ENCODE results near the gene TRPM7. TPM values are rescaled to one million over a fixed set of nuclear protein-coding genes. Genes with fewer than 3 reads are reported as not detected.
A peak's percentile ranks its signal among the peaks of the same experiment; 100 is the strongest.

The TRPM7 gene
- total and polyA plus RNA-seq, 9 of the 15 experiments (the other 6 are each of a cell fraction or from before 2014, with no cell fraction given): 12.3 to 59.2 (median 31.5) TPM

DNA sequence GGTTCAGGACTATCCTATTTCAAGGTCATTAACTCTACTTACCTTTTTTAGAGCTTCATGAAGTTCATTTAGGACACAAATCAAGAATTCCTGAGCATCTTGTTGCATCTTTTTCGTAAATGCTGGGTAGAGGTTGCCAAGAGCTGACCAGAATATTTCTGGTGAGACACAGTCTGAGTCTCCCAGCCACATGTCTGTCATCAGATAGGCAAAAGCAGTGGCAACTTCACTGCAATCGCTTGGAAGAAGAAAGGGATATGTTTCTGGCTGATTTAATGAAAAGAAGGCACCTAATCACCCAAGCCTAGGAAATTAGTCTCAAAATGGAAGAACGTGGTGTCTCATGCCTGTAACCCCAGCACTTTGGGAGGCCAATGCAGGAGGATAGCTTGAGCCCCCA, 143.0 kb downstream of the TRPM7 start:
- TF ChIP-seq, protein P1, sequence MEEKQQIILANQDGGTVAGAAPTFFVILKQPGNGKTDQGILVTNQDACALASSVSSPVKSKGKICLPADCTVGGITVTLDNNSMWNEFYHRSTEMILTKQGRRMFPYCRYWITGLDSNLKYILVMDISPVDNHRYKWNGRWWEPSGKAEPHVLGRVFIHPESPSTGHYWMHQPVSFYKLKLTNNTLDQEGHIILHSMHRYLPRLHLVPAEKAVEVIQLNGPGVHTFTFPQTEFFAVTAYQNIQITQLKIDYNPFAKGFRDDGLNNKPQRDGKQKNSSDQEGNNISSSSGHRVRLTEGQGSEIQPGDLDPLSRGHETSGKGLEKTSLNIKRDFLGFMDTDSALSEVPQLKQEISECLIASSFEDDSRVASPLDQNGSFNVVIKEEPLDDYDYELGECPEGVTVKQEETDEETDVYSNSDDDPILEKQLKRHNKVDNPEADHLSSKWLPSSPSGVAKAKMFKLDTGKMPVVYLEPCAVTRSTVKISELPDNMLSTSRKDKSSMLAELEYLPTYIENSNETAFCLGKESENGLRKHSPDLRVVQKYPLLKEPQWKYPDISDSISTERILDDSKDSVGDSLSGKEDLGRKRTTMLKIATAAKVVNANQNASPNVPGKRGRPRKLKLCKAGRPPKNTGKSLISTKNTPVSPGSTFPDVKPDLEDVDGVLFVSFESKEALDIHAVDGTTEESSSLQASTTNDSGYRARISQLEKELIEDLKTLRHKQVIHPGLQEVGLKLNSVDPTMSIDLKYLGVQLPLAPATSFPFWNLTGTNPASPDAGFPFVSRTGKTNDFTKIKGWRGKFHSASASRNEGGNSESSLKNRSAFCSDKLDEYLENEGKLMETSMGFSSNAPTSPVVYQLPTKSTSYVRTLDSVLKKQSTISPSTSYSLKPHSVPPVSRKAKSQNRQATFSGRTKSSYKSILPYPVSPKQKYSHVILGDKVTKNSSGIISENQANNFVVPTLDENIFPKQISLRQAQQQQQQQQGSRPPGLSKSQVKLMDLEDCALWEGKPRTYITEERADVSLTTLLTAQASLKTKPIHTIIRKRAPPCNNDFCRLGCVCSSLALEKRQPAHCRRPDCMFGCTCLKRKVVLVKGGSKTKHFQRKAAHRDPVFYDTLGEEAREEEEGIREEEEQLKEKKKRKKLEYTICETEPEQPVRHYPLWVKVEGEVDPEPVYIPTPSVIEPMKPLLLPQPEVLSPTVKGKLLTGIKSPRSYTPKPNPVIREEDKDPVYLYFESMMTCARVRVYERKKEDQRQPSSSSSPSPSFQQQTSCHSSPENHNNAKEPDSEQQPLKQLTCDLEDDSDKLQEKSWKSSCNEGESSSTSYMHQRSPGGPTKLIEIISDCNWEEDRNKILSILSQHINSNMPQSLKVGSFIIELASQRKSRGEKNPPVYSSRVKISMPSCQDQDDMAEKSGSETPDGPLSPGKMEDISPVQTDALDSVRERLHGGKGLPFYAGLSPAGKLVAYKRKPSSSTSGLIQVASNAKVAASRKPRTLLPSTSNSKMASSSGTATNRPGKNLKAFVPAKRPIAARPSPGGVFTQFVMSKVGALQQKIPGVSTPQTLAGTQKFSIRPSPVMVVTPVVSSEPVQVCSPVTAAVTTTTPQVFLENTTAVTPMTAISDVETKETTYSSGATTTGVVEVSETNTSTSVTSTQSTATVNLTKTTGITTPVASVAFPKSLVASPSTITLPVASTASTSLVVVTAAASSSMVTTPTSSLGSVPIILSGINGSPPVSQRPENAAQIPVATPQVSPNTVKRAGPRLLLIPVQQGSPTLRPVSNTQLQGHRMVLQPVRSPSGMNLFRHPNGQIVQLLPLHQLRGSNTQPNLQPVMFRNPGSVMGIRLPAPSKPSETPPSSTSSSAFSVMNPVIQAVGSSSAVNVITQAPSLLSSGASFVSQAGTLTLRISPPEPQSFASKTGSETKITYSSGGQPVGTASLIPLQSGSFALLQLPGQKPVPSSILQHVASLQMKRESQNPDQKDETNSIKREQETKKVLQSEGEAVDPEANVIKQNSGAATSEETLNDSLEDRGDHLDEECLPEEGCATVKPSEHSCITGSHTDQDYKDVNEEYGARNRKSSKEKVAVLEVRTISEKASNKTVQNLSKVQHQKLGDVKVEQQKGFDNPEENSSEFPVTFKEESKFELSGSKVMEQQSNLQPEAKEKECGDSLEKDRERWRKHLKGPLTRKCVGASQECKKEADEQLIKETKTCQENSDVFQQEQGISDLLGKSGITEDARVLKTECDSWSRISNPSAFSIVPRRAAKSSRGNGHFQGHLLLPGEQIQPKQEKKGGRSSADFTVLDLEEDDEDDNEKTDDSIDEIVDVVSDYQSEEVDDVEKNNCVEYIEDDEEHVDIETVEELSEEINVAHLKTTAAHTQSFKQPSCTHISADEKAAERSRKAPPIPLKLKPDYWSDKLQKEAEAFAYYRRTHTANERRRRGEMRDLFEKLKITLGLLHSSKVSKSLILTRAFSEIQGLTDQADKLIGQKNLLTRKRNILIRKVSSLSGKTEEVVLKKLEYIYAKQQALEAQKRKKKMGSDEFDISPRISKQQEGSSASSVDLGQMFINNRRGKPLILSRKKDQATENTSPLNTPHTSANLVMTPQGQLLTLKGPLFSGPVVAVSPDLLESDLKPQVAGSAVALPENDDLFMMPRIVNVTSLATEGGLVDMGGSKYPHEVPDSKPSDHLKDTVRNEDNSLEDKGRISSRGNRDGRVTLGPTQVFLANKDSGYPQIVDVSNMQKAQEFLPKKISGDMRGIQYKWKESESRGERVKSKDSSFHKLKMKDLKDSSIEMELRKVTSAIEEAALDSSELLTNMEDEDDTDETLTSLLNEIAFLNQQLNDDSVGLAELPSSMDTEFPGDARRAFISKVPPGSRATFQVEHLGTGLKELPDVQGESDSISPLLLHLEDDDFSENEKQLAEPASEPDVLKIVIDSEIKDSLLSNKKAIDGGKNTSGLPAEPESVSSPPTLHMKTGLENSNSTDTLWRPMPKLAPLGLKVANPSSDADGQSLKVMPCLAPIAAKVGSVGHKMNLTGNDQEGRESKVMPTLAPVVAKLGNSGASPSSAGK (IDR thresholded peaks at IDR 0.05): 0 out of 2 replicates have a peak, but pooled peaks have one; percentile 29
- TF ChIP-seq MEIS2 (IDR thresholded peaks at IDR 0.05; ENCODE audit: partially characterized antibody) (peak; percentile 54), ZNF444 (CRISPR knock-in tag; IDR thresholded peaks at IDR 0.05) (no peak), FOXM1 (IDR thresholded peaks at IDR 0.05; ENCODE audit: low read depth) (no peak), FOXM1 (CRISPR knock-in tag; IDR thresholded peaks at IDR 0.05; ENCODE audit: low read depth) (no peak), CEBPG (CRISPR knock-in tag; IDR thresholded peaks at IDR 0.05) (peak; percentile 59; the same call in 1 of the 2 replicates), CEBPG (tag; conservative IDR thresholded peaks at IDR 0.05 in 1 of 2, IDR thresholded peaks at IDR 0.05 in 1 of 2) (no peak), MYC (IDR thresholded peaks at IDR 0.05; ENCODE audit: low read depth, low read length) (peak; percentile 41; the same call in 1 of the 2 replicates), MYC (CRISPR knock-in tag; IDR thresholded peaks at IDR 0.05; ENCODE audit: borderline replicate concordance, low read depth) (no peak), EP400 (IDR thresholded peaks at IDR 0.05) (peak; percentile 27; the same call in 1 of the 2 replicates)
- TF ChIP-seq, protein P2, sequence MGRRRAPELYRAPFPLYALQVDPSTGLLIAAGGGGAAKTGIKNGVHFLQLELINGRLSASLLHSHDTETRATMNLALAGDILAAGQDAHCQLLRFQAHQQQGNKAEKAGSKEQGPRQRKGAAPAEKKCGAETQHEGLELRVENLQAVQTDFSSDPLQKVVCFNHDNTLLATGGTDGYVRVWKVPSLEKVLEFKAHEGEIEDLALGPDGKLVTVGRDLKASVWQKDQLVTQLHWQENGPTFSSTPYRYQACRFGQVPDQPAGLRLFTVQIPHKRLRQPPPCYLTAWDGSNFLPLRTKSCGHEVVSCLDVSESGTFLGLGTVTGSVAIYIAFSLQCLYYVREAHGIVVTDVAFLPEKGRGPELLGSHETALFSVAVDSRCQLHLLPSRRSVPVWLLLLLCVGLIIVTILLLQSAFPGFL (CRISPR knock-in tag; IDR thresholded peaks at IDR 0.05): no peak
- POLR2A ChIA-PET: interaction anchor here (0.7 to 1.4 kb wide), 3 partner anchors 11 to 27 kb away, joined by 3 to 4 read pairs (median 3); no protein-coding TSS in a partner anchor
- no peaks in the 10 kb centered on the region for H3K27me3 ChIP-seq (ENCODE audit: control insufficient read depth in 2 of 2, insufficient read depth in 2 of 2, low read length in 2 of 2)
- H3K9me1 ChIP-seq (ENCODE audit: control insufficient read depth, insufficient read depth, low read length): no peaks in the 10 kb centered on the region
- no peaks in the 10 kb centered on the region for H3K36me3 ChIP-seq (ENCODE audit: control insufficient read depth, insufficient read depth, low read length)
- H3K27ac ChIP-seq (ENCODE audit: extremely low read depth, low read depth, low read length): no peak overlapping the region
- no peak overlapping the region for H3K9ac ChIP-seq (ENCODE audit: insufficient read depth in 1 of 2, low read depth in 2 of 2, low read length in 2 of 2)
- no peaks in the 10 kb centered on the region for H3K79me2 ChIP-seq (ENCODE audit: control insufficient read depth, insufficient read depth, low read length)
- no peak for DNase-seq (ENCODE audit: extremely low read depth in 1 of 4, low spot score in 3 of 4)
- peak overlapping the region; percentile 52 for H2AFZ ChIP-seq (ENCODE audit: low read depth, low read length)
- no peak for FAIRE-seq
- no peaks in the 10 kb centered on the region for H4K20me1 ChIP-seq (replicated peaks; ENCODE audit: control insufficient read depth, insufficient read depth, low read length)
- H3K4me3 ChIP-seq: no peak overlapping the region
- no peaks in the 10 kb centered on the region for H3K9me3 ChIP-seq (replicated peaks; ENCODE audit: control insufficient read depth, insufficient read depth, low read depth, low read length)
- ATAC-seq: no peak
- WGBS (ENCODE audit: insufficient coverage, low coverage, missing lambda C conversion rate): 31% methylated on average over 3 of the region's 3 CpGs
- in situ Hi-C loops (cut with MboI): no loop called here
- intact Hi-C loops (cut with micrococcal nuclease): no loop called here
- peaks cover 10 to 12% of the 10 kb centered on the region in 2 experiments; a peak in 4 of 5 replicates for H3K4me1 ChIP-seq (replicated peaks in 1 of 2; ENCODE audit: control insufficient read depth in 2 of 2, insufficient read depth in 2 of 2, low read length in 2 of 2)
- no TSS peak for BruUV-seq (replicated peaks)
- CTCF ChIA-PET (ENCODE audit: low intra/inter-chr PET ratio): no interaction called here
- no peak overlapping the region for H3K4me2 ChIP-seq (ENCODE audit: insufficient read depth, low read length)
